Measurements from ENCODE around the gene USE1. TPM values are rescaled to one million over a fixed set of nuclear protein-coding genes. Genes with fewer than 3 reads are reported as not detected.

The USE1 gene
- total RNA-seq, 1 experiment from 2014 or later, result 28.9 TPM

DNA sequence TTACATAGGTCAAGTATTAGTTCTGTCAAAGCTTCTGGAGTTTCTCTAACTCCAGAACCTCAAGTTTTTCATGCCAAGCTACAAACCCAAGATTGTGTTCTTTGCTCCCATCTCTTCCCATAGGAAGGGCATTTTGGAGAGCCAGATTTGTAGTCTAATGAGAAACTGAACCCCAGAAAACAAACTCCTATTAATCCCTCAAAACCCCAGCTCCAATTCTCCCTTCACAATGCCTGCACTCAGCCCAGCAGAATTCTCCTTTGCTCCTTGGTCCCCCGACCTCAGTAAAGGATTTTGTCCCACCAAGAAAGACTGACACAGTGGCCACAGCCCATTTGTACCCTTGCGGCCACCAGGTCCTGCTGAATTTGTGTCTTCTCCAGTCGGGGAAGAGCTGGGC, 41.0 kb downstream of the USE1 start:
- no peak for DNase-seq (ENCODE audit: low read depth)

DNA sequence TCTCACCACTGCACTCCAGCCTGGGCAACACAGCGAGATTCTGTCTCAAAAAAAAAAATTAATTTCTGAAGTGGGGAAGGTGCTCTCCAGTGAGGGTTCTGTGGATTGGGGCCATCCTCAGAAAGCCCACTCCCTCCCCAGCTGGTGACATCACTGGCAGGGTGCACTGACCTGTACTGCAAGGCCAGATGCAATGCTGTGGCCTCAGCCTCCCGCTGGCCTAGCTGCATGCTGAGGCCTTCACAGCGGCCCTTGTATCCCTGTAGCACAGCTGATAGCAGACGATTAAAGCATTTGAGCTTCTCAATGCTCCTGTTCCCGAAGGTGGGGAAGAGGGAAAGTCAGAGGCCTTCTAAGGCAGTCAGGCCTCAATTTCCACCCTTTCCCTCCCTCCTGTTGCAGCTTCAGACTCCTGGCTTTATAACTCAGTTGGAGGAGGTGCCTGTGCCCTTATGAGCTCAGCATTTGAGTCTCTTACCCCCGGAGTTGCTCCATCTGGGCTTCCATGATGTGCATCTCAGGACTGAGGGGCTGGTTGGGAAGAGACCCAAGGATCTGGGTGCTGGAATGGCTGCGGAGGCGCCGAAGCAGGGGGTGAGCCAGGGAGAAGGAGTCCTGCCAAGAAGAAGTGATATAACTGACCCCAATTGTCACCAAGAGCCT, 44.1 kb downstream of the USE1 start:
- DNase-seq (ENCODE audit: low read depth), result no peak

DNA sequence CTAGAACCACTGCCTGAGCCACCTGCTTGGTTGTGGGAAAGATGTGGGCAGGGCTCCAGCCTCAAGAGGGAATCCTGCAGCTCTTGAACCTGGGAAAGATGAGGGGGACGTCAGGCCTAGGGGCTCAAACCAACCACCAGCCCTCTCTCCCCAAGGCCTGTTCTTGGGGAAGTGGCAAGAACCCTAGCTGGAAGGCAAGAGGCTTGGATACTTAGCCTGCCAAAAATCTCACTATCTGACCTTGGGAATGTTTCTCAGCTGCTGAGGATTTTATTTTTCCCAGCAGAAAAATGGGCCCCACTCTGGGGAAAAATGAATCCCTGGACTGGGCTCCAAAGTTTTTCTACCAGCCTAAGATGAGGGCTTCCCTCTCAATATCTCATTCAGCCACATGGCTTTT, 44.8 kb downstream of the USE1 start:
- no peak for DNase-seq (ENCODE audit: low read depth)

DNA sequence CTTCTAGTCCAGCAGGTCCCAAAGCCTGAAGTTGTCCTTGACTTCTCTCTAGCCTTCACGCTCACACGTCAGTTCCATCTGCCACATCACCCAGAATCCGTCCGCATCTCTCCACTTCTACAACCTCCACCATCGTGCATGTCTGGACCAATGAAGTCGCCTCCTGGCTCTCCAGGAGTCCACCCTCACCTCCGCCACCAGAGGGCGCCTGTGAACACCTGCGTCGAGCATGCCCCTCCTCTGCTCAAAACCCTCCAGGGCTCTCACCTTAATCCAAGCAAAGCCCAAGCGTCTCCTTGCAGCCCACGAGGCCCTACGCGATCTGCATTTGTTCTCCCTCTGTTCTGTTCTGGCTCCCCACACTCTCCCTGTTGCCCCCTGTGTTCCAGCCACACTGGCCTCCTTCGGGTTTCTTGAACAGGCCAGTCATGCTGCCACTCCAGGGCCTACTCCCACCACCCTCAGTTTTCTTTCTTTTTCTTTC, 45.7 kb downstream of the USE1 start:
- peak; percentile 61 for DNase-seq (ENCODE audit: low read depth)

DNA sequence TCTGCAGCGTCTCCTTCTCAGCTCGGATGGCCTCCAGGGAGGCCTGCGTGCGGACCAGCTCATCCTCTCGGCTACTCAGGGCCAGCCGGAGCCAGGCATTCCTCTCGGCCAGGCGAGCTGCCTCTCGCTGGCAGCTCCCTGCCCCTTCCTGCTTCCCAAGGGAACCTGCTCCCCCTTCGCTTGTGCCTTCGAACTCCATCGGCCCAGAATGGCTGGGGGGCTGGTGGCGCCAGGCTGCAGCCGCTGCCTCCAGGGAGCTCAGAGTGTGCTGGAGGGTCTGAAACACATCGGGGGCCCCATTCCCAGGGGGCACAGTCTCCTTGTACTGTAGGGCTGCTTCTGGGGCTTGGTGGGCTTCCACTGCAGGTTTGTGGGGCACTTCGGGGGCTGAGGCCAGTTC, 47.4 kb downstream of the USE1 start:
- no peak for DNase-seq (ENCODE audit: low read depth)

DNA sequence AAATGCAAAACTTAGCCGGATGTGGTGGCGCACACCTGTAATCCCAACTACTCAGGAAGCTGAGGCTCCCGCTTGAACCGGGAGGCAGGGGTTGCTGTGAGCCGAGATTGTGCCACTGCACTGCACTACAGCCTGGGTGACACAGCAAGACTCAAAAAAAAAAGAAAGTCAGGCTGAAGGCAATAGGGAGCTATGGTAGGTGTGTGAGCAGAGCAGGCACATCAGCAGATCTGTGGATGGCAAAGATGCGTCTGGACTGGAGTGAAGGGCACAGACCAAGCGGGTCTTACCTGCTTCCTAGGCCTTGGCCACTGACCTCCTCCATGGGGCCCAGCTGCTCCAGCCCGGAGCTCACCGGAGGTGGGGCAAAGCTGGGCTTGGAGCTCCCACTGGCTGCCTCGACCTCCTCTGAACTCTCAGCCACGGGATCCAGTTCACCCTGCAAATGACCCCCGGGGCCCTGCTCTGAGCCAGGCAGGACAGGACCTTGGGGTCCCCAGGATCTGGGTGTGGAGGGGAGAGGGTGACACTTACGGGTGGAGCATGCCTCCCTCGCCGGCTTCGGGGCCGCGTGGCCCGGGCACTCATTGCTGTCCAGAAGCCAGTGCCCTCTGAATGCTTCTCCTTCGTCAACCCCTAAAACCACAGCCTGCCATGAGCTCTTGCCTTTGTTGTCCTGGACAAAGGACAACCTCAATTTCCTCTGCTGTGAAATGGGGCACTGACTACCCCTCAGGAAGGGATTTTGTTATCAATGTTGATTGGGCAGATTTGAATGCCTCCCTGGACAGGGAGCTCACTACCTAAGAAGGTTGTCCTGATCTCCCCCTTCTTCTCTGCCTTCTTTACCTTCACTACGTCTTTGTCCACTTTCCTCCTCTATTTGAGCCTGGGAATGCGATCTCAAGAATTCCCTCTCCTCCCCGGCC, 48.8 kb downstream of the USE1 start:
- no peak for DNase-seq (ENCODE audit: low read depth)

DNA sequence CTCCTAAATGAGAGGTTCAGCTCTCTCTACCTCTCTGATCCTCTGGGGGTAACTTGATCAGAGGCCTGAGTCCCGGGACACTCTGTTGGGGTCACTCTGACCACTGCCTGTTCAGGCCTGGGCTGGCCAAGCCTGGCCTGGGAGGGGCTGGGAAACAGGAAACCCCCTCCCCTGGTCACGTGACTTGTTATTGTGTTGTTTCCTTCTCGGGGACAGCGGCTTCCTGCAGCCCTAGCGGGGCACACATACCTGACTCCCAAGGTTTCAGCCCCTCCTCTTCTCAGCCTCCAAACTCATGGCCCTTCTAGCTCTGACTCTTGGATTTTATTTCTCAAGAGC, 49.5 kb downstream of the USE1 start, which contains the start of gene USHBP1:
Gene USHBP1 (minus strand): TSS at position 105 of the 339 bp plus-strand sequence. CDS start 446 bp downstream, outside the sequence.
- DNase-seq (ENCODE audit: low read depth), result no peak

DNA sequence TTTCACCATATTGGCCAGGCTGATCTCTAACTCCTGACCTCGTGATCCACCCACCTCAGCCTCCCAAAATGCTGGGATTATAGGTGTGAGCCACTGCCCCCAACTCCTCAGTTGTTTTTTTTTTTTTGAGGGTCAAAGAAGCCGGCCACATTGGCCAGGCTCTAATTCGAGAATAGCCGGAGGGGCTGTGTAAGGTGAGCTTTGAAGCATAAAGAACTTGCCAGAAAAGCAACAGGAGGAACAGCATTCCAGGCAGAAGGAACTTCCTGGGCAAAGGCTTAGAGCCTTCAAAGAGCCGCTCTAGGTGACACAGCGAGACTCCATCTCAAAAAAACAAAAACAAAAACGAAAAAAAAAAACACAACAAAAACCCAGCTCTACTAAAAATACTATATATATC, 50.9 kb downstream of the USE1 start:
- no peak for DNase-seq (ENCODE audit: low read depth)

DNA sequence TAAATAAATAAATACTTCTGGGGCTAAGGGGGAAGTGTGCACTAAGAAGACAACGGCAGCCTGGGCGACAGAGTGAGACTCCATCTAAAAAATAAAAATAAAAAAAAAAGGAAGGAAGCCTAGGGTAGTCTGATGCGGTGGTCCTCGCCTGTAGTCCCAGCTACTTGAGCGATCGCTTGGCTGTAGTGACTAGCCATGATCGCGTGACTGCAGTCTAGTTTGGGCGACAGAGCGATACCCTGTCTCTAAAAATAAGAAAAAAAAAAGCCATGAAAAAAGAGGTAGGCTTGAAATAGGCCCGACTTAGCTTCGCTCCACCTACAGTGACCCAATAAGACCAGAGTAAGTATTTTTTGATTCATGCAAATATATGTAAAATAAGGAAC, 51.4 kb downstream of the USE1 start:
- no peak for DNase-seq (ENCODE audit: low read depth)

DNA sequence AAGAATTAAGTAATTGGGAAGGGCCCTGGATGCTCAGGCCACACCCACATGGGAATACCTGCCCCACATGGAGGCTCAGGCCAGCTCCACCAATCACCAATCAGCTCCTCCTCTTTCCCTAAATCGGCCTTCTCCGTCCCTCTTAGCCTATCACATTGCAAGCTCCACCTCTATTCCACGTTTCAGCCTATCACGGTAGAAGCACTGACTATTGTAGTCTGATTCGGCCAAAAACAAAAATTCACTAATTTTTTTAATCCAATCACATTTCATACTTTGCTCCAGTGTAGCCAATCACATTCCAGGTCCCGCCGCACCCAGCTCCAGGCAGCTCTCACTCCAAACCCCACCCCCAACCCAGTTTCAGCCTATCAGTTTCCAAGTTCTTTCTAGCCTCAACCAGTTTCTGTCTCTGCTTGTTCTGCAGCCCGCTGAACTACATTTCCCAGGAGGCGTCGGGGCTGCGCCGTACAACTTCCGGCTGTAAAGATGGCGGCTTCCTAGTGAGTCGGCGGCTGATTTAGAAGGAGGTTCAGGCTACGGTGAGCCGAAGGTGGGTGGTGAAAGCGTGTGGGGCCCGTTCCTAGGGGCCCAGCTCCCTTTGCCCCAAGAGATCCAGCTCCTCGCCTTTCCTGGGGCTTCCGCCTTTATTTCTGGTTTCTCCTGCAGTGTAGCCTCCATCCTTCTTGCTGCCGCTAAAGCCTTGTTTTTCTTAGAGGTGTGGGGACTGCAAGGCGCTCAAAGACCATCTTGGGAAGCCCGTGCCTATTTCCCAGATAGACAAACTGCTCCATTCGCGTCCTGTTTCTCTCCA, 52.0 kb downstream of the USE1 start, which contains the start of gene BABAM1:
Gene BABAM1 (plus strand): TSS at position 469 of the 814 bp plus-strand sequence. CDS start 1,364 bp downstream, outside the sequence.
- DNase-seq (ENCODE audit: low read depth), result peak; percentile 100

DNA sequence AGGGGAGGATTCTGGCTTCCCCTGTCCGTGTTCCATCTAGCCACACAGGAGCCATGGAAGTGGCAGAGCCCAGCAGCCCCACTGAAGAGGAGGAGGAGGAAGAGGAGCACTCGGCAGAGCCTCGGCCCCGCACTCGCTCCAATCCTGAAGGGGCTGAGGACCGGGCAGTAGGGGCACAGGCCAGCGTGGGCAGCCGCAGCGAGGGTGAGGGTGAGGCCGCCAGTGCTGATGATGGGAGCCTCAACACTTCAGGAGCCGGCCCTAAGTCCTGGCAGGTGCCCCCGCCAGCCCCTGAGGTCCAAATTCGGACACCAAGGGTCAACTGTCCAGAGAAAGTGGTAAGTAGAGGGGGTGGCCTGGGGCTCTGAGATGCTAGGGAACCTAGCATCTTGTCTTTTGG, 53.6 kb downstream of the USE1 start:
- DNase-seq (ENCODE audit: low read depth), result no peak

Other genes with a start within 250 kb of the USE1 start
- 0.11 TPM in 1 of 2 replicates, not detected in the other for gene CPAMD8, start 188.5 kb upstream of the USE1 start, total RNA-seq (2014; rRNA removed)
- 16.3 and 19.8 TPM in 2 replicates for gene HAUS8, start 139.9 kb upstream of the USE1 start, total RNA-seq (2014; rRNA removed)
- gene MYO9B, start 139.6 kb upstream of the USE1 start, total RNA-seq (2014; rRNA removed), result 50.7 and 52.1 TPM in 2 replicates
- gene OCEL1, start 10.9 kb downstream of the USE1 start, total RNA-seq (2014; rRNA removed), result 2.4 and 6.4 TPM in 2 replicates
- 60.0 and 72.7 TPM in 2 replicates for gene NR2F6, start 30.6 kb downstream of the USE1 start, total RNA-seq (2014; rRNA removed)
- gene USHBP1, start 49.4 kb downstream of the USE1 start, total RNA-seq (2014; rRNA removed), result not detected in 2 replicates
- gene BABAM1, start 52.1 kb downstream of the USE1 start, total RNA-seq (2014; rRNA removed), result 107 and 148 TPM in 2 replicates
- gene ANKLE1, start 66.5 kb downstream of the USE1 start, total RNA-seq (2014; rRNA removed), result 0.40 and 0.90 TPM in 2 replicates
- gene ABHD8, start 88.1 kb downstream of the USE1 start, total RNA-seq (2014; rRNA removed), result 25.9 and 26.5 TPM in 2 replicates
- gene MRPL34, start 90.5 kb downstream of the USE1 start, total RNA-seq (2014; rRNA removed), result 48.2 and 68.1 TPM in 2 replicates
- gene DDA1, start 94.2 kb downstream of the USE1 start, total RNA-seq (2014; rRNA removed), result 55.9 and 76.2 TPM in 2 replicates
- gene ANO8, start 119.5 kb downstream of the USE1 start, total RNA-seq (2014; rRNA removed), result 2.4 and 3.3 TPM in 2 replicates
- 17.9 and 21.2 TPM in 2 replicates for gene GTPBP3, start 122.2 kb downstream of the USE1 start, total RNA-seq (2014; rRNA removed)
- gene PLVAP, start 162.0 kb downstream of the USE1 start, total RNA-seq (2014; rRNA removed), result not detected in 2 replicates
- gene CCDC194, start 178.8 kb downstream of the USE1 start, total RNA-seq (2014; rRNA removed), result not detected in 2 replicates
- 0.69 TPM in 1 of 2 replicates, not detected in the other for gene BST2, start 190.3 kb downstream of the USE1 start, total RNA-seq (2014; rRNA removed)
- gene MVB12A, start 204.7 kb downstream of the USE1 start, total RNA-seq (2014; rRNA removed), result 71.7 and 75.0 TPM in 2 replicates
- gene TMEM221, start 233.3 kb downstream of the USE1 start, total RNA-seq (2014; rRNA removed), result not detected in 2 replicates
- gene NXNL1, start 245.6 kb downstream of the USE1 start, total RNA-seq (2014; rRNA removed), result not detected in 2 replicates

All from LHCN-M2 (cell line).